ENCODE measurements around the gene PFN2.
A peak's percentile ranks its signal among the peaks of the same experiment; 100 is the strongest.
"Not testable (repeated sequence)": the region's sequence is repeated elsewhere in the genome, so short reads cannot be mapped to it uniquely, and the experiment has no call there.

The PFN2 gene

DNA sequence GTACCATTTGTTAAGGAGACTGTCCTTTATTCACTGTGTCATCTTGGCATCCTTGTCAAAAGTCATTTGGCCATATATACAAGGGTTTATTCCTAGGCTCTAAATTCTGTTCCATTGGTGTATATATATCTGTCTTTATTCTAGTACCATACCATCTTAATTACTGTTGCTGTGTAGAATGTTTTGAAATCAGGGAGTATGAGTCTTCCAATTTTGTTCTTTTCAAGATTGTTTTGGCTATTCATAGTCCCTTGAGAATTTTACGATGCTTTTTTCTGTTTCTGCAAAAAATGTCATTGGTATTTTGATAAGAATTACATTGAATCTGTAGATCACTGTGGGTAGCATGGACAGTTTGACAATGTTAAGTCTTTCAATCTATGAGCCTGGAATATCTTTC is 28.7 kb downstream of the PFN2 start:
- H3K4me3 ChIP-seq (ENCODE audit: low read length), result no peak overlapping the region
- H3K36me3 ChIP-seq (ENCODE audit: insufficient read depth, low read length), result peaks cover 5% of the 10 kb centered on the region
- no peaks in the 10 kb centered on the region for H3K27me3 ChIP-seq (ENCODE audit: control insufficient read depth, insufficient read depth, low read length)
- peaks cover 23% of the 10 kb centered on the region for H3K4me1 ChIP-seq (ENCODE audit: control insufficient read depth, insufficient read depth, low read length)
- H3K4me2 ChIP-seq (ENCODE audit: low read length), result no peak overlapping the region
- H3K9ac ChIP-seq (ENCODE audit: low read depth, low read length), result no peak overlapping the region
- H3K9me3 ChIP-seq (replicated peaks; ENCODE audit: low read length), result peaks cover 5% of the 10 kb centered on the region

DNA sequence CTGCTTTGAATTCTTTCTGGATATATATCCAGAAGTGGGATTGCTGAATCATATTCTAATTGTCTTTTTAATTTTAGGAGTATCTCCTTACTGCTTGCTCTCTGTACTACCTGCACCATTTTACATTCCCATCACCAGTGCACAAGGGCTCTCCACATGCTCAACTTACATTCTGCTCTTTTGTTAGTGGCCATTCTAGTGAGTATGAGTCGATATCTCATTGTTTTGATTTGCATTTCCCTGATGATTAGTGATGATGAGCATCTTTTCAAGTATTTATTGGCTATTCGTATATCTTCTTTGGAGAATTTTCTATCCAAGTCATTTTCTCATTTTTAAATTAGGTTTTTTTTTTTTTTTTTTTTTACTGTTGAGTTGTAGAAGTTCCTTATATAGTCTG is 29.5 kb downstream of the PFN2 start:
- Histone ChIP-seq H3K27me3 (ENCODE audit: control insufficient read depth, insufficient read depth, low read length) (no peaks in the 10 kb centered on the region), H3K36me3 (ENCODE audit: insufficient read depth, low read length) (peaks cover 5% of the 10 kb centered on the region), H3K4me2 (ENCODE audit: low read length) (no peak overlapping the region), H3K9me3 (replicated peaks; ENCODE audit: low read length) (peaks cover 5% of the 10 kb centered on the region), H3K4me1 (ENCODE audit: control insufficient read depth, insufficient read depth, low read length) (peaks cover 25% of the 10 kb centered on the region), H3K4me3 (ENCODE audit: low read length) (no peak overlapping the region), H3K9ac (ENCODE audit: low read depth, low read length) (no peak overlapping the region)

GRCh38 chr3:149938392-149939055 is 32.2 kb downstream of the PFN2 start:
- not testable (repeated sequence) for H3K36me3 ChIP-seq (ENCODE audit: insufficient read depth, low read length); H3K4me3 ChIP-seq (ENCODE audit: low read length); H3K27me3 ChIP-seq (ENCODE audit: control insufficient read depth, insufficient read depth, low read length); H3K9me3 ChIP-seq (replicated peaks; ENCODE audit: low read length)
- H3K4me1 ChIP-seq (ENCODE audit: control insufficient read depth, insufficient read depth, low read length), result peaks cover 25% of the 10 kb centered on the region
- peak overlapping the region; percentile 7 for H3K9ac ChIP-seq (ENCODE audit: low read depth, low read length)
- peak overlapping the region; percentile 7 for H3K4me2 ChIP-seq (ENCODE audit: low read length)

GRCh38 chr3:149936812-149937230 is 33.9 kb downstream of the PFN2 start:
- Histone ChIP-seq H3K4me2 (ENCODE audit: low read length) (peak overlapping the region; percentile 68), H3K4me1 (ENCODE audit: control insufficient read depth, insufficient read depth, low read length) (peaks cover 25% of the 10 kb centered on the region), H3K27me3 (ENCODE audit: control insufficient read depth, insufficient read depth, low read length) (no peaks in the 10 kb centered on the region), H3K9ac (ENCODE audit: low read depth, low read length) (no peak overlapping the region), H3K9me3 (replicated peaks; ENCODE audit: low read length) (no peaks in the 10 kb centered on the region), H3K4me3 (ENCODE audit: low read length) (no peak overlapping the region), H3K36me3 (ENCODE audit: insufficient read depth, low read length) (peaks cover 7% of the 10 kb centered on the region)

GRCh38 chr3:149934524-149934923 is 36.2 kb downstream of the PFN2 start:
- H3K4me1 ChIP-seq (ENCODE audit: control insufficient read depth, insufficient read depth, low read length), result peaks cover 16% of the 10 kb centered on the region
- no peak overlapping the region for H3K4me2 ChIP-seq (ENCODE audit: low read length)

DNA sequence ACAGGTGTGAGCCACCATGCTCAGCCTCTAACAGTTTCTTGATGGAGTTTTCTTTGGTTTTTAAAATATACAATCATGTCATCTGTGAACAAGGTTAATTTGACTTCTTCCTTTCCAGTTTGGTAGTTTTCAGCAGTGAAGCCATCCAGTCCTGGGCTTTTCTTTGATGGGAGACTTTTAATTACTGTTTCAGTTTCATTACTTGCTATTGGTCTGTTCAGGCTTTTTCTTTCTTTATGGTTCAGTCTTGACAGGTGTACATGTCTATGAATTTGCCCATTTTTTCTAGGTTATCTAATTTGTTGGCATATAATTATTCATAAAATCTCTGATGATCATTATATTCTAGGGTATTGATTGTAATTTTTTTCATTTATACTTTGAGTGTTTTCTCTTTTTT is 36.8 kb downstream of the PFN2 start:
- Histone ChIP-seq H3K27me3 (ENCODE audit: control insufficient read depth, insufficient read depth, low read length) (no peaks in the 10 kb centered on the region), H3K4me1 (ENCODE audit: control insufficient read depth, insufficient read depth, low read length) (peaks cover 9% of the 10 kb centered on the region), H3K4me2 (ENCODE audit: low read length) (no peak overlapping the region), H3K4me3 (ENCODE audit: low read length) (no peak overlapping the region), H3K9ac (ENCODE audit: low read depth, low read length) (no peak overlapping the region), H3K36me3 (ENCODE audit: insufficient read depth, low read length) (peaks cover 7% of the 10 kb centered on the region), H3K9me3 (replicated peaks; ENCODE audit: low read length) (no peaks in the 10 kb centered on the region)

More at GRCh38 chr3:149934524-149934923, 36.2 kb downstream of the PFN2 start:
- Histone ChIP-seq H3K4me3 (ENCODE audit: low read length) (no peak overlapping the region), H3K27me3 (ENCODE audit: control insufficient read depth, insufficient read depth, low read length) (no peaks in the 10 kb centered on the region), H3K9me3 (replicated peaks; ENCODE audit: low read length) (no peaks in the 10 kb centered on the region), H3K9ac (ENCODE audit: low read depth, low read length) (no peak overlapping the region), H3K36me3 (ENCODE audit: insufficient read depth, low read length) (peaks cover 7% of the 10 kb centered on the region)

DNA sequence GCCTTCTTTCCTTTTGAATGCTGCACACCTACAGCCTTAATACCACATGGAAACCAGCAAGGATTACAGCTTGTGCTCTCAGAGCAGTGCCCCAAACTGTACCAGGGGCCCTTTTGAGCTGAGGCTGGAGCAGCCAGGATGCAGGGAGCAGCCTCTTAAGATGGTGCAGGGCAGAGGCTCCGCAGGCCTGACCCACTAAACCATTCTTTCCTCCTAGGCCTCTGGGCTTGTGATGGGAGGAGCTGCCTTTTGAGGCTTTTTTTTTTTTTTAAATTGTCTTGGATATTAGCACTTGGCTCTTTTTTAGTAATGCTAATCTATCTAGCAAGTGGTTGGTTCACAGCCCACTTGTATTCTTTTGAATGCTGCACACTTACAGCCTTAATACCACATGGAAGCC is 37.7 kb downstream of the PFN2 start:
- no peaks in the 10 kb centered on the region for H3K9me3 ChIP-seq (replicated peaks; ENCODE audit: low read length)
- H3K4me1 ChIP-seq (ENCODE audit: control insufficient read depth, insufficient read depth, low read length), result peaks cover 5% of the 10 kb centered on the region
- no peak overlapping the region for H3K4me3 ChIP-seq (ENCODE audit: low read length)
- no peak overlapping the region for H3K4me2 ChIP-seq (ENCODE audit: low read length)
- H3K9ac ChIP-seq (ENCODE audit: low read depth, low read length), result no peak overlapping the region
- no peaks in the 10 kb centered on the region for H3K27me3 ChIP-seq (ENCODE audit: control insufficient read depth, insufficient read depth, low read length)
- peaks cover 7% of the 10 kb centered on the region for H3K36me3 ChIP-seq (ENCODE audit: insufficient read depth, low read length)

DNA sequence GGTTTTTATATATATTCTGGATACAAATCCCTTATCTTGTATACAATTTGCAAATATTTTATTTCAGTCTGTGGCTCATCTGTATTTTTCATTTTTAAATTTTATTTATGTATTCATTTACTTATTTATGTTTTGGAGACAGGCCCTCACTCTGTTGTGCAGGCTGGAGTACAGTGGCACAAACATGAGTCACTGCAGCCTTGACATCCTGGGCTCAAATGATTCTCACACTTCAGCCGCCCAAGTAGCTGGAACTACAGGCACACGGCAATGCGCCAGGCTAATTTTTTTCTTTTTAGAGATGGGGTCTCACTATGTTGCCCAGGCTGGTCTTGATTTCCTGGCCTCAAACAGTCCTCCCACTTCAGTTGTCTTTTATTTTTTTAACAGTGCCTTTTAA is 50.6 kb downstream of the PFN2 start:
- Histone ChIP-seq H3K9me3 (replicated peaks; ENCODE audit: low read length) (no peaks in the 10 kb centered on the region), H3K4me1 (ENCODE audit: control insufficient read depth, insufficient read depth, low read length) (no peaks in the 10 kb centered on the region), H3K4me2 (ENCODE audit: low read length) (no peak overlapping the region), H3K9ac (ENCODE audit: low read depth, low read length) (no peak overlapping the region), H3K27me3 (ENCODE audit: control insufficient read depth, insufficient read depth, low read length) (no peaks in the 10 kb centered on the region), H3K36me3 (ENCODE audit: insufficient read depth, low read length) (peaks cover 3% of the 10 kb centered on the region), H3K4me3 (ENCODE audit: low read length) (no peak overlapping the region)

- no peaks in the 10 kb centered on the region for H3K4me1 ChIP-seq (ENCODE audit: control insufficient read depth, insufficient read depth, low read length)
- peaks cover 3% of the 10 kb centered on the region for H3K36me3 ChIP-seq (ENCODE audit: insufficient read depth, low read length)
- H3K9me3 ChIP-seq (replicated peaks; ENCODE audit: low read length), result no peaks in the 10 kb centered on the region
- H3K4me3 ChIP-seq (ENCODE audit: low read length), result no peak overlapping the region
- H3K4me2 ChIP-seq (ENCODE audit: low read length), result no peak overlapping the region
- H3K27me3 ChIP-seq (ENCODE audit: control insufficient read depth, insufficient read depth, low read length), result no peaks in the 10 kb centered on the region
- no peak overlapping the region for H3K9ac ChIP-seq (ENCODE audit: low read depth, low read length)
These were observed 51.2 kb downstream of the PFN2 start for GRCh38 chr3:149919509-149919908.

GRCh38 chr3:149917124-149917667 is 53.5 kb downstream of the PFN2 start:
- Histone ChIP-seq H3K9me3 (replicated peaks; ENCODE audit: low read length) (no peaks in the 10 kb centered on the region), H3K36me3 (ENCODE audit: insufficient read depth, low read length) (no peaks in the 10 kb centered on the region), H3K9ac (ENCODE audit: low read depth, low read length) (no peak overlapping the region), H3K4me1 (ENCODE audit: control insufficient read depth, insufficient read depth, low read length) (no peaks in the 10 kb centered on the region), H3K4me2 (ENCODE audit: low read length) (no peak overlapping the region), H3K4me3 (ENCODE audit: low read length) (no peak overlapping the region), H3K27me3 (ENCODE audit: control insufficient read depth, insufficient read depth, low read length) (no peaks in the 10 kb centered on the region)
